ENCODE data around the gene GHDC.
A peak's percentile ranks its signal among the peaks of the same experiment; 100 is the strongest.
"Not testable (repeated sequence)": the region's sequence is repeated elsewhere in the genome, so short reads cannot be mapped to it uniquely, and the experiment has no call there.

The GHDC gene

GRCh38 chr17:42202159-42202558, 7.9 kb upstream of the GHDC start:
- no peak for DNase-seq

GRCh38 chr17:42201458-42201772, 7.1 kb upstream of the GHDC start:
- DNase-seq = no peak

GRCh38 chr17:42200706-42201457, 6.6 kb upstream of the GHDC start:
- no peak for DNase-seq

GRCh38 chr17:42199416-42200011, 5.2 kb upstream of the GHDC start:
- DNase-seq = no peak

- DNase-seq = no peak
These were observed 4.6 kb upstream of the GHDC start for GRCh38 chr17:42198897-42199296.

GRCh38 chr17:42197564-42198156, 3.4 kb upstream of the GHDC start:
- DNase-seq = no peak

- DNase-seq = no peak
These were observed 902 bp downstream of the GHDC start for GRCh38 chr17:42193216-42193968.

GRCh38 chr17:42192189-42193126, 1.8 kb downstream of the GHDC start:
- no peak for DNase-seq

GRCh38 chr17:42191275-42191608, 3.1 kb downstream of the GHDC start:
- DNase-seq = no peak

GRCh38 chr17:42190491-42191274, 3.6 kb downstream of the GHDC start:
- DNase-seq = no peak

GRCh38 chr17:42189651-42189965, 4.7 kb downstream of the GHDC start:
- DNase-seq = no peak

- no peak for DNase-seq
These were observed 5.3 kb downstream of the GHDC start for GRCh38 chr17:42188749-42189650.

- no peak for DNase-seq
These were observed 6.5 kb downstream of the GHDC start for GRCh38 chr17:42187833-42188232.

- not testable (repeated sequence) for DNase-seq
These were observed 8.1 kb downstream of the GHDC start for GRCh38 chr17:42186191-42186590.

- no peak for DNase-seq
These were observed 8.7 kb downstream of the GHDC start for GRCh38 chr17:42185621-42185930.

- DNase-seq = no peak
These were observed 9.3 kb downstream of the GHDC start, which contains the start of gene HCRT for GRCh38 chr17:42184713-42185620. HCRT (minus strand) TSS chr17:42185452; CDS start chr17:42185365, 87 bp downstream.

GRCh38 chr17:42183741-42184711, 10.3 kb downstream of the GHDC start:
- DNase-seq = peak; percentile 58

- DNase-seq = no peak
These were observed 11.2 kb downstream of the GHDC start for GRCh38 chr17:42182927-42183734.
